GM23338 (cell line): Measurements from ENCODE around the gene KIRREL3. TPM values are rescaled to one million over a fixed set of nuclear protein-coding genes. Genes with fewer than 3 reads are reported as not detected.

Source experiments
- ATAC-seq: fragments of 200-7000 bp; cut with Tn5 transposase; 3 replicates; pipeline ENCODE4 v1.9.1; 2020
- DNase-seq: peaks from one replicate; pipeline ENCODE4 v3.0.0-alpha.2; 2015; ENCODE audit warnings: low spot score
- H2AFZ ChIP-seq: fragments of 200-600 bp; sonication (generic); 2 replicates; pipeline ENCODE4 v1.8.0; 2016; ENCODE audit warnings: antibody characterized with exemption, mild to moderate bottlenecking, moderate library complexity
- H3F3A ChIP-seq: fragments of 200-600 bp; sonication (generic); replicated peaks from 2 replicates; pipeline ENCODE4 v1.8.0; 2017; ENCODE audit warnings: antibody characterized with exemption, mixed run types, low read depth
- H3K27ac ChIP-seq: fragments of 200-600 bp; sonication (generic); 2 replicates; pipeline ENCODE4 v1.6.1; 2016; ENCODE audit warnings: low read depth
- H3K27me3 ChIP-seq: fragments of 200-600 bp; sonication (generic); 2 replicates; pipeline ENCODE4 v1.8.0; 2016; ENCODE audit warnings: mild to moderate bottlenecking, mixed run types, moderate library complexity; ENCODE audit not compliant: insufficient read depth
- H3K36me3 ChIP-seq: fragments of 200-600 bp; sonication (generic); 2 replicates; pipeline ENCODE4 v1.8.0; 2016; ENCODE audit warnings: mild to moderate bottlenecking; ENCODE audit not compliant: insufficient read depth
- H3K4me1 ChIP-seq: fragments of 200-600 bp; sonication (generic); 2 replicates; pipeline ENCODE4 v1.8.0; 2016; ENCODE audit warnings: mild to moderate bottlenecking, moderate library complexity; ENCODE audit not compliant: insufficient read depth
- H3K4me2 ChIP-seq: fragments of 200-600 bp; sonication (generic); 2 replicates; pipeline ENCODE4 v1.7.1; 2017; ENCODE audit warnings: mixed run types
- H3K4me3 ChIP-seq: fragments of 200-600 bp; sonication (generic); 2 replicates; pipeline ENCODE4 v1.6.1; 2016; ENCODE audit warnings: mixed run types
- H3K79me2 ChIP-seq: fragments of 200-600 bp; sonication (generic); replicated peaks from 2 replicates; pipeline ENCODE4 v1.8.0; 2017; ENCODE audit warnings: mild to moderate bottlenecking; ENCODE audit not compliant: insufficient read depth
- H3K9me2 ChIP-seq: fragments of 200-600 bp; sonication (generic); 2 replicates; pipeline ENCODE4 v1.8.0; 2017; ENCODE audit not compliant: insufficient read depth
- H4K20me1 ChIP-seq: fragments of 200-600 bp; sonication (generic); replicated peaks from 2 replicates; pipeline ENCODE4 v1.8.0; 2017; ENCODE audit warnings: mild to moderate bottlenecking; ENCODE audit not compliant: insufficient read depth
- H3K27ac Mint-ChIP-seq: 2 replicates; pipeline ENCODE4 v1.8.0; 2020; ENCODE audit warnings: inconsistent platforms, mild to moderate bottlenecking, moderate library complexity, mixed read lengths
- H3K27me3 Mint-ChIP-seq: 3 replicates; pipeline ENCODE4 v1.8.0; 2022; ENCODE audit warnings: low read depth, mild to moderate bottlenecking, moderate library complexity, mixed read lengths, inconsistent platforms; ENCODE audit not compliant: insufficient read depth, poor library complexity
- H3K36me3 Mint-ChIP-seq: 3 replicates; pipeline ENCODE4 v1.8.0; 2021; ENCODE audit warnings: low read depth, mild to moderate bottlenecking, inconsistent platforms, moderate library complexity, mixed read lengths
- H3K4me1 Mint-ChIP-seq: 3 replicates; pipeline ENCODE4 v1.8.0; 2020; ENCODE audit warnings: mild to moderate bottlenecking, inconsistent platforms, mixed read lengths
- H3K4me3 Mint-ChIP-seq: 3 replicates; pipeline ENCODE4 v1.8.0; 2021; ENCODE audit warnings: moderate library complexity, mild to moderate bottlenecking, inconsistent platforms, mixed read lengths
- H3K9me3 Mint-ChIP-seq: 3 replicates; pipeline ENCODE4 v1.8.0; 2020; ENCODE audit warnings: moderate library complexity, mild to moderate bottlenecking, inconsistent platforms, mixed read lengths
- CREB1 ChIP-seq: fragments of 250-450 bp; sonication (Bioruptor Pico); IDR thresholded peaks from 2 replicates; pipeline ENCODE4 v1.5.0; 2020; ENCODE audit warnings: low read depth, mild to moderate bottlenecking, moderate library complexity
- EZH2 ChIP-seq: fragments of 200-600 bp; sonication (generic); IDR thresholded peaks from one replicate; pipeline ENCODE4 v1.8.0; 2017; ENCODE audit warnings: antibody characterized with exemption, mild to moderate bottlenecking, low read depth; ENCODE audit not compliant: unreplicated experiment
- EZH2phosphoT487 ChIP-seq: fragments of 200-600 bp; sonication (generic); IDR thresholded peaks from one replicate; pipeline ENCODE4 v1.8.1; 2018; ENCODE audit warnings: antibody characterized with exemption; ENCODE audit not compliant: unreplicated experiment
- JUNB ChIP-seq: IDR thresholded peaks from one replicate; pipeline ENCODE4 v1.6.1; 2016; ENCODE audit warnings: antibody characterized with exemption; ENCODE audit not compliant: unreplicated experiment
- NANOG ChIP-seq: IDR thresholded peaks from 2 replicates; pipeline ENCODE4 v1.6.1; 2016; ENCODE audit warnings: antibody characterized with exemption, borderline replicate concordance
- POLR2AphosphoS5 ChIP-seq: IDR thresholded peaks from 2 replicates; pipeline ENCODE4 v1.6.1; 2016; ENCODE audit warnings: antibody characterized with exemption, low read depth
- STAT1 ChIP-seq: IDR thresholded peaks from one replicate; pipeline ENCODE4 v1.6.1; 2016; ENCODE audit warnings: antibody characterized with exemption; ENCODE audit not compliant: unreplicated experiment
- ZNF114 ChIP-seq: fragments of 250-450 bp; sonication (Bioruptor Pico); IDR thresholded peaks from 2 replicates; pipeline ENCODE4 v1.5.0; 2020; ENCODE audit warnings: mild to moderate bottlenecking, moderate library complexity
- ZNF331 ChIP-seq: fragments of 250-450 bp; sonication (Bioruptor Pico); IDR thresholded peaks from 2 replicates; pipeline ENCODE4 v1.5.0; 2020; ENCODE audit warnings: low read depth, mild to moderate bottlenecking, moderate library complexity
- polyA plus RNA-seq: library from polyadenylated mRNA; unstranded; fragments of >200 nt; fragmentation: Nextera tagmentation; extraction: Ambion mirVana; gene quantifications from 2 replicates; pipeline ENCODE4 v1.2.1, GENCODE V29; 2016
- total RNA-seq: library from RNA; depleted of rRNA; stranded (reverse); fragments of >200 nt; shearing (Covaris generic); gene quantifications from 2 replicates; pipeline ENCODE4 v1.2.3, GENCODE V29; 2014
- TF ChIP-seq, protein P1 (sequence below): fragments of 250-450 bp; sonication (Bioruptor Pico); IDR thresholded peaks from 2 replicates; pipeline ENCODE4 v1.5.0; 2020; ENCODE audit warnings: mild to moderate bottlenecking, moderate library complexity
- TF ChIP-seq, protein P2 (sequence below): IDR thresholded peaks from one replicate; pipeline ENCODE4 v1.6.1; 2018; ENCODE audit warnings: antibody characterized with exemption; ENCODE audit not compliant: unreplicated experiment
- TF ChIP-seq, protein P3 (sequence below), 2 experiments: fragments of 200-600 bp in 1 of 2; sonication (generic) in 1 of 2; conservative IDR thresholded peaks; 2 replicates each; pipeline versions ENCODE4 v1.5.1 to v1.6.1; 2016 to 2017; ENCODE audit warnings: antibody characterized with exemption in 2 of 2, low read depth in 2 of 2, mild to moderate bottlenecking in 2 of 2, moderate library complexity in 1 of 2
- TF ChIP-seq, protein P4 (sequence below): IDR thresholded peaks from 2 replicates; pipeline ENCODE4 v1.6.1; 2016; ENCODE audit warnings: antibody characterized with exemption

KIRREL3 gene
- total and polyA plus RNA-seq, 2 experiments from 2014 or later, result 0.13 to 1.5 TPM

DNA sequence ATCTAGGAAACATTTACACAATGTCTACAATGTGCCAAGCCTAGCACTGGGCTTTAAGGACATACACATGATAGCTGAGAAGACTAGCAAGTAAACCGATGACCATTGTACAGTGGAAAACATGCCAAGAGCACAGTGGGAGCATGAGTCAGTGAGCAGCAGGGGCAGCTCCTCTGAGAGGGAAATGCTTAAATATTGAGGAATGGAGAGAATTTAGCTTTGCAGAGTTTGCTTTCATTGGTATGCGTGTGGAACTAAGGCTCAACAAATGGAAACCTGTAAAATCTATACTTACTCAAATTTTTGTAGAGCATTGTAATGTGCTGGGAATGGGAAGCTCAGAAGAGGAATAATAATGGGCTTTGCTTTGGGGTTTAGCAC, 362.8 kb downstream of the KIRREL3 start:
- Histone ChIP-seq H4K20me1 (no peaks in the 10 kb centered on the region), H2AFZ (no peak overlapping the region), H3K36me3 (no peaks in the 10 kb centered on the region), H3K27ac (no peak overlapping the region), H3K27me3 (no peaks in the 10 kb centered on the region), H3F3A (no peaks in the 10 kb centered on the region), H3K4me3 (no peak overlapping the region), H3K4me2 (no peak overlapping the region; the same call in 1 of the 2 replicates), H3K79me2 (no peaks in the 10 kb centered on the region), H3K4me1 (peaks cover 20% of the 10 kb centered on the region; the same call in 1 of the 2 replicates), H3K9me2 (no peaks in the 10 kb centered on the region)
- Mint-ChIP-seq H3K27ac (no peak overlapping the region), H3K9me3 (no peaks in the 10 kb centered on the region), H3K36me3 (no peaks in the 10 kb centered on the region), H3K27me3 (peaks cover 5% of the 10 kb centered on the region), H3K4me3 (no peak overlapping the region), H3K4me1 (peaks cover 38% of the 10 kb centered on the region)
- DNase-seq (no peak), ATAC-seq (no peak)
- TF ChIP-seq, protein P1, sequence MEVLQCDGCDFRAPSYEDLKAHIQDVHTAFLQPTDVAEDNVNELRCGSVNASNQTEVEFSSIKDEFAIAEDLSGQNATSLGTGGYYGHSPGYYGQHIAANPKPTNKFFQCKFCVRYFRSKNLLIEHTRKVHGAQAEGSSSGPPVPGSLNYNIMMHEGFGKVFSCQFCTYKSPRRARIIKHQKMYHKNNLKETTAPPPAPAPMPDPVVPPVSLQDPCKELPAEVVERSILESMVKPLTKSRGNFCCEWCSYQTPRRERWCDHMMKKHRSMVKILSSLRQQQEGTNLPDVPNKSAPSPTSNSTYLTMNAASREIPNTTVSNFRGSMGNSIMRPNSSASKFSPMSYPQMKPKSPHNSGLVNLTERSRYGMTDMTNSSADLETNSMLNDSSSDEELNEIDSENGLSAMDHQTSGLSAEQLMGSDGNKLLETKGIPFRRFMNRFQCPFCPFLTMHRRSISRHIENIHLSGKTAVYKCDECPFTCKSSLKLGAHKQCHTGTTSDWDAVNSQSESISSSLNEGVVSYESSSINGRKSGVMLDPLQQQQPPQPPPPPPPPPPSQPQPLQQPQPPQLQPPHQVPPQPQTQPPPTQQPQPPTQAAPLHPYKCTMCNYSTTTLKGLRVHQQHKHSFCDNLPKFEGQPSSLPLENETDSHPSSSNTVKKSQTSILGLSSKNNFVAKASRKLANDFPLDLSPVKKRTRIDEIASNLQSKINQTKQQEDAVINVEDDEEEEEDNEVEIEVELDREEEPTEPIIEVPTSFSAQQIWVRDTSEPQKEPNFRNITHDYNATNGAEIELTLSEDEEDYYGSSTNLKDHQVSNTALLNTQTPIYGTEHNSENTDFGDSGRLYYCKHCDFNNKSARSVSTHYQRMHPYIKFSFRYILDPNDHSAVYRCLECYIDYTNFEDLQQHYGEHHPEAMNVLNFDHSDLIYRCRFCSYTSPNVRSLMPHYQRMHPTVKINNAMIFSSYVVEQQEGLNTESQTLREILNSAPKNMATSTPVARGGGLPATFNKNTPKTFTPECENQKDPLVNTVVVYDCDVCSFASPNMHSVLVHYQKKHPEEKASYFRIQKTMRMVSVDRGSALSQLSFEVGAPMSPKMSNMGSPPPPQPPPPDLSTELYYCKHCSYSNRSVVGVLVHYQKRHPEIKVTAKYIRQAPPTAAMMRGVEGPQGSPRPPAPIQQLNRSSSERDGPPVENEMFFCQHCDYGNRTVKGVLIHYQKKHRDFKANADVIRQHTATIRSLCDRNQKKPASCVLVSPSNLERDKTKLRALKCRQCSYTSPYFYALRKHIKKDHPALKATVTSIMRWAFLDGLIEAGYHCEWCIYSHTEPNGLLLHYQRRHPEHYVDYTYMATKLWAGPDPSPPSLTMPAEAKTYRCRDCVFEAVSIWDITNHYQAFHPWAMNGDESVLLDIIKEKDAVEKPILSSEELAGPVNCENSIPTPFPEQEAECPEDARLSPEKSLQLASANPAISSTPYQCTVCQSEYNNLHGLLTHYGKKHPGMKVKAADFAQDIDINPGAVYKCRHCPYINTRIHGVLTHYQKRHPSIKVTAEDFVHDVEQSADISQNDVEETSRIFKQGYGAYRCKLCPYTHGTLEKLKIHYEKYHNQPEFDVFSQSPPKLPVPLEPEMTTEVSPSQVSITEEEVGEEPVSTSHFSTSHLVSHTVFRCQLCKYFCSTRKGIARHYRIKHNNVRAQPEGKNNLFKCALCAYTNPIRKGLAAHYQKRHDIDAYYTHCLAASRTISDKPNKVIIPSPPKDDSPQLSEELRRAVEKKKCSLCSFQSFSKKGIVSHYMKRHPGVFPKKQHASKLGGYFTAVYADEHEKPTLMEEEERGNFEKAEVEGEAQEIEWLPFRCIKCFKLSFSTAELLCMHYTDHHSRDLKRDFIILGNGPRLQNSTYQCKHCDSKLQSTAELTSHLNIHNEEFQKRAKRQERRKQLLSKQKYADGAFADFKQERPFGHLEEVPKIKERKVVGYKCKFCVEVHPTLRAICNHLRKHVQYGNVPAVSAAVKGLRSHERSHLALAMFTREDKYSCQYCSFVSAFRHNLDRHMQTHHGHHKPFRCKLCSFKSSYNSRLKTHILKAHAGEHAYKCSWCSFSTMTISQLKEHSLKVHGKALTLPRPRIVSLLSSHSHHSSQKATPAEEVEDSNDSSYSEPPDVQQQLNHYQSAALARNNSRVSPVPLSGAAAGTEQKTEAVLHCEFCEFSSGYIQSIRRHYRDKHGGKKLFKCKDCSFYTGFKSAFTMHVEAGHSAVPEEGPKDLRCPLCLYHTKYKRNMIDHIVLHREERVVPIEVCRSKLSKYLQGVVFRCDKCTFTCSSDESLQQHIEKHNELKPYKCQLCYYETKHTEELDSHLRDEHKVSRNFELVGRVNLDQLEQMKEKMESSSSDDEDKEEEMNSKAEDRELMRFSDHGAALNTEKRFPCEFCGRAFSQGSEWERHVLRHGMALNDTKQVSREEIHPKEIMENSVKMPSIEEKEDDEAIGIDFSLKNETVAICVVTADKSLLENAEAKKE (CRISPR knock-in tag), result no peak
- TF ChIP-seq JUNB, result no peak
- no peak for TF ChIP-seq ZNF331 (CRISPR knock-in tag)
- TF ChIP-seq NANOG, result no peak
- no peak for TF ChIP-seq POLR2AphosphoS5
- TF ChIP-seq ZNF114 (CRISPR knock-in tag), result no peak
- TF ChIP-seq CREB1 (CRISPR knock-in tag), result no peak
- TF ChIP-seq, protein P2, sequence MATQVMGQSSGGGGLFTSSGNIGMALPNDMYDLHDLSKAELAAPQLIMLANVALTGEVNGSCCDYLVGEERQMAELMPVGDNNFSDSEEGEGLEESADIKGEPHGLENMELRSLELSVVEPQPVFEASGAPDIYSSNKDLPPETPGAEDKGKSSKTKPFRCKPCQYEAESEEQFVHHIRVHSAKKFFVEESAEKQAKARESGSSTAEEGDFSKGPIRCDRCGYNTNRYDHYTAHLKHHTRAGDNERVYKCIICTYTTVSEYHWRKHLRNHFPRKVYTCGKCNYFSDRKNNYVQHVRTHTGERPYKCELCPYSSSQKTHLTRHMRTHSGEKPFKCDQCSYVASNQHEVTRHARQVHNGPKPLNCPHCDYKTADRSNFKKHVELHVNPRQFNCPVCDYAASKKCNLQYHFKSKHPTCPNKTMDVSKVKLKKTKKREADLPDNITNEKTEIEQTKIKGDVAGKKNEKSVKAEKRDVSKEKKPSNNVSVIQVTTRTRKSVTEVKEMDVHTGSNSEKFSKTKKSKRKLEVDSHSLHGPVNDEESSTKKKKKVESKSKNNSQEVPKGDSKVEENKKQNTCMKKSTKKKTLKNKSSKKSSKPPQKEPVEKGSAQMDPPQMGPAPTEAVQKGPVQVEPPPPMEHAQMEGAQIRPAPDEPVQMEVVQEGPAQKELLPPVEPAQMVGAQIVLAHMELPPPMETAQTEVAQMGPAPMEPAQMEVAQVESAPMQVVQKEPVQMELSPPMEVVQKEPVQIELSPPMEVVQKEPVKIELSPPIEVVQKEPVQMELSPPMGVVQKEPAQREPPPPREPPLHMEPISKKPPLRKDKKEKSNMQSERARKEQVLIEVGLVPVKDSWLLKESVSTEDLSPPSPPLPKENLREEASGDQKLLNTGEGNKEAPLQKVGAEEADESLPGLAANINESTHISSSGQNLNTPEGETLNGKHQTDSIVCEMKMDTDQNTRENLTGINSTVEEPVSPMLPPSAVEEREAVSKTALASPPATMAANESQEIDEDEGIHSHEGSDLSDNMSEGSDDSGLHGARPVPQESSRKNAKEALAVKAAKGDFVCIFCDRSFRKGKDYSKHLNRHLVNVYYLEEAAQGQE, result no peak
- TF ChIP-seq EZH2, result no peak
- TF ChIP-seq, protein P3, sequence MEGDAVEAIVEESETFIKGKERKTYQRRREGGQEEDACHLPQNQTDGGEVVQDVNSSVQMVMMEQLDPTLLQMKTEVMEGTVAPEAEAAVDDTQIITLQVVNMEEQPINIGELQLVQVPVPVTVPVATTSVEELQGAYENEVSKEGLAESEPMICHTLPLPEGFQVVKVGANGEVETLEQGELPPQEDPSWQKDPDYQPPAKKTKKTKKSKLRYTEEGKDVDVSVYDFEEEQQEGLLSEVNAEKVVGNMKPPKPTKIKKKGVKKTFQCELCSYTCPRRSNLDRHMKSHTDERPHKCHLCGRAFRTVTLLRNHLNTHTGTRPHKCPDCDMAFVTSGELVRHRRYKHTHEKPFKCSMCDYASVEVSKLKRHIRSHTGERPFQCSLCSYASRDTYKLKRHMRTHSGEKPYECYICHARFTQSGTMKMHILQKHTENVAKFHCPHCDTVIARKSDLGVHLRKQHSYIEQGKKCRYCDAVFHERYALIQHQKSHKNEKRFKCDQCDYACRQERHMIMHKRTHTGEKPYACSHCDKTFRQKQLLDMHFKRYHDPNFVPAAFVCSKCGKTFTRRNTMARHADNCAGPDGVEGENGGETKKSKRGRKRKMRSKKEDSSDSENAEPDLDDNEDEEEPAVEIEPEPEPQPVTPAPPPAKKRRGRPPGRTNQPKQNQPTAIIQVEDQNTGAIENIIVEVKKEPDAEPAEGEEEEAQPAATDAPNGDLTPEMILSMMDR (conservative IDR thresholded peaks at IDR 0.05; ENCODE audit: low read depth in 2 of 2), result no peak
- TF ChIP-seq, protein P4, sequence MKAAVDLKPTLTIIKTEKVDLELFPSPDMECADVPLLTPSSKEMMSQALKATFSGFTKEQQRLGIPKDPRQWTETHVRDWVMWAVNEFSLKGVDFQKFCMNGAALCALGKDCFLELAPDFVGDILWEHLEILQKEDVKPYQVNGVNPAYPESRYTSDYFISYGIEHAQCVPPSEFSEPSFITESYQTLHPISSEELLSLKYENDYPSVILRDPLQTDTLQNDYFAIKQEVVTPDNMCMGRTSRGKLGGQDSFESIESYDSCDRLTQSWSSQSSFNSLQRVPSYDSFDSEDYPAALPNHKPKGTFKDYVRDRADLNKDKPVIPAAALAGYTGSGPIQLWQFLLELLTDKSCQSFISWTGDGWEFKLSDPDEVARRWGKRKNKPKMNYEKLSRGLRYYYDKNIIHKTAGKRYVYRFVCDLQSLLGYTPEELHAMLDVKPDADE, result no peak
- no peak for TF ChIP-seq EZH2phosphoT487
- no peak for TF ChIP-seq STAT1
